HG03378 (cell line): ENCODE data around the gene BOLA2B.
"Not testable (repeated sequence)": the region's sequence is repeated elsewhere in the genome, so short reads cannot be mapped to it uniquely, and the experiment has no call there.

Source experiments
- ATAC-seq: cut with Tn5 transposase; IDR thresholded peaks from one replicate; pipeline ENCODE4 v1.9.1; 2021; ENCODE audit warnings: mild to moderate bottlenecking, moderate library complexity; ENCODE audit not compliant: unreplicated experiment

BOLA2B gene

DNA sequence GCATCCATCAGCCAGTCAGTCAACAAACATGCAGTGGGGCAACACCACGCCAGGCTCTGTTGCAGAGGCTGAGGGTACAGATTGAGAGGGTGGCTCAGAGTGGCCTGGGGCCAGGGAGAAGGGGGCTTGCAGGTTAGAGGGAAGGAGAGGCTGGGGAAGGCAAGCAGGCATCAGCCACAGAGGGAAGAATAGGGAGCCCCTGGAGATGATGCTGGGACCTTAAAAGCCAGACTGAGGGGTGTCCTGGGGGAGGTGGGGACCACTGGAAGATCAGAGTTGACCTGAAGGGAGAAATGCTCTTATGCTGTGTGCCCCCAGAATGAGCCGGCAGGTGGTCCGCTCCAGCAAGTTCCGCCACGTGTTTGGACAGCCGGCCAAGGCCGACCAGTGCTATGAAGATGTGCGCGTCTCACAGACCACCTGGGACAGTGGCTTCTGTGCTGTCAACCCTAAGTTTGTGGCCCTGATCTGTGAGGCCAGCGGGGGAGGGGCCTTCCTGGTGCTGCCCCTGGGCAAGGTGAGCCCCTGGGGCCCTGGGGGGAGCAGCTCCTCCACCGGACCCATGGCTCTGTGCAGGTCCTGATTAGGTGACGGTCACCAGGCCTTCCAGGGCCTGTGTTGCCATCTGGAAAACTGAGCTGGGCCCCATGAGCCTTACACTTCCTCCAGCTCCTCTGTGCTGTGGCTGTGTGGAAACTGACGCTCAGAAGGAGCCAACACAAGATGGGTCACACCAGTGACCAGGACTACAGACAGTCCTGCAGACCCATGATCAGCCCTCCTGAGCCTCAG, 8.4 kb downstream of the BOLA2B start:
- no peak for ATAC-seq

DNA sequence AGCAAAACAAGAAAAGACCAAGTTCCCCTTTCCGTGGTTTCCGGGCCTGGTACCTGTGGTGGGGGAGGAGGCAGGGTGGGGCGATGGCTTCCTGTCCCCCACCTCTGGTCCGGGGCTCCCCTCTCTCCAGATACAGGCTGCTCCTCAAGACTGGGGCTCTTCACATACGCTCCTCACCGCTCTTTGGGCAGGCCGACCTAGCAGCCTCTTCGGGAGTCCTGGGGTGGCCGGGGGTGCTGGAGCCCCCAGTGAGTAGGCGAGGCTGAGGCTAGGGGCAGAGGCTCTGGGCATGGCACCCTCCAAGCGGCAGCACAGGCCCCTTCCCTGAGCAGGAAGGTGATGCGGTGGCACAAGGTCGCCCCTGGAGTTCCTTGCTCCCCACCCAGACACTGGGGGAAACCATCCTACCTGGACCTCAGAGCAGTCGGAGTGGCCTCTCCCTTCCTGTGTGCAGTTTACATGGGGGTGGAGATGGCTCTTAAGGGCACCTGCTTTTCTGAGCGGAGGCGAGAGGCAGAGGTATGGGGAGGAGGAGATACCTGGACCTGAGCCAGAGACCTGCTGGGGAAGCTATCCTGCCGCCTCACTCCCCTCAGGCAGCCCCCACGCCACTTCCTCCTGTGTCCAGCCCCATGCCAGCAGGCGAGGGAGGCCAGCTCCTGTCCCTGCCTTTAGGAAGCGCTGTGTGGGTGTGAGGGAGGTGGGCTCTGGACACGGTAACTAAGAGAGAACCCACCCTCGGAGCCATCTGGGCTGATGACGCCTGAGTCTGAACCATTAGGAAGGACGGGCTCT, 9.2 kb downstream of the BOLA2B start:
- no peak for ATAC-seq

DNA sequence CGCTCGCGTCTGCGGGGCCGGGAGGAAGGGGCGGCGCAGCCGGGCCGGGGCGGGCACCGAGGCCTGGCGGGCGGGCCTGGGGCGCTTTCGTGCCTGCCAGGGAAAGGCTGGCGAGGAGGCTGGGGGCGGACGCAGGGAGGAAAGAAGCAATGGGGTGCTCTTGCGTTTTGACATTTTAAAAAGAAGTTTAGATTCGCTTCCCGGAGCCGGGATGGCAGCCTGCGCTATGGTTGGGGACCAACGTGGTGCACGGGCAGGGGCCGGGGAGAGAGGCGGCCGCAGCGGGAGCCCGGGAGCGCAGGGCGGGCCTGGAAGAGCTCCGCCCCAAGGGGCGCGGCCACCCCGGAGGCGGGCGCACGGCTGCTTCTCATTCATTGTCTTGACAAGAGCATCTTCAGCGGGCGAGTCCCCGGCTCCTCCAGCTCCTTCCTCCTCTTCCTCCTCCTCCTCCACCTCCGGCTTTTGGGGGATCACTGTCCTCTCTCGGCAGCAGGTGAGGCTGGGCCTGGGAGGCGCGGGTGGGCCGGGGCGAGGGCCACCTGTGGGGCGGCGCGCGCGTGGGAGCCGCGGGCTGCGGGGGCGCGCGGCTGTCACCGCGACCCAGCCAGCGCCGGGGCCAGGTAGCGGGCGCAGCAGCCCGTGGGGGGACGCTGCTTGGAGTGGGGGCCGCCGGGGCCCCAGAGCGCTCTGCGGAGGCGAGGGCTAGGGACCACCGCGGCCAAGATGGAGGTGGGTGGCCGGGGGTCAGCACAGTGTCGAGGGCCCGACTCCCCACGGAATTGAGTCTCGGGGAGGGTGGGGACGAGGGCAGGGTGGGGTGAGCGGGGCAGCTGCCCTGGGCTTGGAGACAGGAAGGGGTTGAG, 10.0 kb downstream of the BOLA2B start, which contains the start of gene CORO1A:
TSS of gene CORO1A (plus strand) at position 370 of the 863 bp plus-strand sequence. CDS start 1,608 bp downstream, outside the sequence.
- ATAC-seq = no peak

DNA sequence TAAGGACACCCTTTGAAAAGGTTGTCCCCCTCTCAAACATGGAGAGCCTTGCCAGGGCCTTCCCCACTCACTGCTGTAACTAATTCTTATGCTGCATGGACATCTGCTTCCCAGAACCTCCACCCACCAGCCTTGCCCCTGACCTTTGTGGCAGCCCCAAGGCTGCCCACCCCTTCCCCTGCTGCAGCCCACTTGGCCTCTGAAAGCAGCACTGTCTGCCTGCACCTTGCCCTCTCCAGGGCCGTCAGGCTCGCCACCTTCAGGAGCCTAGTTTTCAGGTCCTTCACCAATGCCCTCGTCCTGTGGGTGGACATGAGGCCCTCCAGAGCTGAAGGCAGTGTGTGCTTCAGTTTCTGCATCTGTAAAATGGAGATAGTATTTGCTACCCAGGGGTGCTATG, 12.7 kb downstream of the BOLA2B start:
- ATAC-seq = no peak

DNA sequence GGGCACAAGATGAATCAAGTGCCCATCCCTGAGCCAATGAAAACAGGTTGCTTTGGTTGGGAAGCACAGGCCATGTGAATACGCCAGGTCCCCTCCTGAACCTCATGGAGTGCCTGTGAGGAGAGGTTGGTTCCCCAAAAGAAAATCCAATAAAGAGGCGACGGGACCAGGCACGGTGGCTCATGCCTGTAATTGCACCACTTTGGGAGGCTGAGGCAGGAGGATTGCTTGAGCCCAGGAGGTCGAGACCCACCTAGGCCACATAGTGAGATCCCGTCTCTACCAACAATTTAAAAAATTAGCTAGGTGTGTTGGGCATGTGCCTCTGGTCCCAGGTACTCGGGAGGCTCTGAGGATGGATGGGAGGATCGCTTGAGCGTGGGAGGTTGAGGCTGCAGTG, 13.5 kb downstream of the BOLA2B start:
- ATAC-seq = no peak

DNA sequence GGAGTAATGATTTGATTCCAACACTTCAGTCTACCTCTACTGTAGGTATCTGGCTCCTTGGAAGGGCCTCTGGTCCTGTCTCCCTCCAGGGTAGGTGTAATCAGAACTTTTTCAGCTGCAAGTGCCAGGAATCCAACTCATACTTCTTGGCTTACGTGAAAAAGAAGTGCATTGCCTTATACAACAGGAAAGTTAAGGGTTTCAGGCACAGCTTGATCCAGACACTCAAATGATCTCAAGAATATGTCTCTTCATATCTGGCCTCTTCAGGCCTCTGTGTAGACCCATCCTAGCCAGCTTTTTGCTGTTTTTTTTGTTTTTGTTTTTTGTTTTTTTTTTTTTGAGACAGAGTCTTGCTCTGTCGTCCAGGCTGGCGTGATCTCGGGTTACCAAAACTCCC, 14.3 kb downstream of the BOLA2B start:
- ATAC-seq = no peak

DNA sequence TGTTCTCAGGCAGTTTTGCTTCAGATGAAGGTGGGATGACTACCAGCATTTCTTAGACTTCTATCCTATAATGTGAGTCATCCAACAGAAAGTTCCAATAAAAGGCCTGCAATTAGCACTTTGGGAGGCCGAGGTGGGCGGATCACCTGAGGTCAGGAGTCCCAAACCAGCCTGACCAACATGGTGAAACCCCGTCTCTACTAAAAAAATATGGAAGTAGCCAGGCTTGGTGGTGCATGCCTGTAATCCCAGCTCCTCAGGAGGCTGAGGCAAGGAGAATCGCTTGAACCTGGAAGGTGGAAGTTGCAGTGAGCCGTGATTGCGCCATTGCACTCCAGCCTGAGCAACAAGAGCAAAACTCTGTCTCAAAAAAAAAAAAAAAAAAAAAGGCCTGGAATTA, 16.6 kb downstream of the BOLA2B start:
- ATAC-seq = not testable (repeated sequence)

DNA sequence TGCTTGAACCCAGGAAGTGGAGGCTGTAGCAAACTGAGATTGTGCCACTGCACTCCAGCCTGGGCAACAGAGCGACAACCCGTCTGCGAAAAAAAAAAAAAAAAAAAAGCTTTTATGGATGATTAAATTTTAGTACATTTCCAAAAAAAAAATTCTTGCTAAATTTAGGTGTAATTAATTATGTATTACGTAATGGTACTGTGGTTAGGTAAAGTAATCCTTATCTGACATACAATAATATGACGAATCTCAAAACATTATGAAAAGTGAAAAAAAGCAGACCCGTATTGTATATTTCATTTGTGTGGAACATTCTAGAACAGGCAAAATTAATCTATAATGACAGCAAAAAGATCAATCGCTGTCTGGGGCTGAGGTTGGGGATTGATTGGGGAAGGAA, 20.4 kb downstream of the BOLA2B start:
- ATAC-seq = no peak

DNA sequence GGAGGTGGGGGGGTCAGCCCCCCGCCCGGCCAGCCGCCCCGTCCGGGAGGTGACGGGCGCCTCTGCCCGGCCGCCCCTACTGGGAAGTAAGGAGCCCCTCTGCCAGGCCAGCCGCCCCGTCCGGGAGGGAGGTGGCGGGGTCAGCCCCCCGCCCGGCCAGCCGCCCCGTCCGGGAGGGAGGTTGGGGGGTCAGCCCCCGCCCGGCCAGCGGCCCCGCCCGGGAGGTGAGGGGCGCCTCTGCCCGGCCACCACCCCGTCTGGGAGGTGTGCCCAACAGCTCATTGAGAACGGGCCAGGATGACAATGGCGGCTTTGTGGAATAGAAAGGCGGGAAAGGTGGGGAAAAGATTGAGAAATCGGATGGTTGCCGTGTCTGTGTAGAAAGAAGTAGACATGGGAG, 23.3 kb downstream of the BOLA2B start:
- ATAC-seq = not testable (repeated sequence)

DNA sequence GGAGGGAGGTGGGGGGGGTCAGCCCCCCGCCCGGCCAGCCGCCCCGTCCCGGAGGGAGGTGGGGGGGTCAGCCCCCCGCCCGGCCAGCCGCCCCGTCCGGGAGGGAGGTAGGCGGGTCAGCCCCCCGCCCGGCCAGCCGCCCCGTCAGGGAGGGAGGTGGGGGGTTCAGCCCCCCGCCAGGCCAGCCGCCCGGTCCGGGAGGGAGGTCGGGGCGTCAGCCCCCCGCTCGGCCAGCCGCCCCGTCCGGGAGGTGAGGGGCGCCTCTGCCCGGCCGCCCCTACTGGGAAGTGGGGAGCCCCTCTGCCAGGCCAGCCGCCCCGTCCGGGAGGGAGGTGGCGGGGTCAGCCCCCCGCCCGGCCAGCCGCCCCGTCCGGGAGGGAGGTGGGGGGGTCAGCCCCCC, 24.1 kb downstream of the BOLA2B start:
- not testable (repeated sequence) for ATAC-seq

DNA sequence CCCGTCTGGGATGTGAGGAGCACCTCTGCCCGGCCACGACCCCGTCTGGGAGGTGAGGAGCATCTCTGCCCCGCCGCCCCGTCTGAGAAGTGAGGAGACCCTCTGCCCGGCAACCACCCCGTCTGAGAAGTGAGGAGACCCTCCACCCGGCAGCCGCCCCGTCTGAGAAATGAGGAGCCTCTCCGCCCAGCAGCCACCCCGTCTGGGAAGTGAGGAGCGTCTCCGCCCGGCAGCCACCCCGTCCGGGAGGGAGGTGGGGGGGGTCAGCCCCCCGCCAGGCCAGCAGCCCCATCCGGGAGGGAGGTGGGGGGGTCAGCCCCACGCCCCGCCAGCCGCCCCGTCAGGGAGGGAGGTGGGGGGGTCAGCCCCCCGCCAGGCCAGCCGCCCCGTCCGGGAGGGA, 24.7 kb downstream of the BOLA2B start:
- not testable (repeated sequence) for ATAC-seq

DNA sequence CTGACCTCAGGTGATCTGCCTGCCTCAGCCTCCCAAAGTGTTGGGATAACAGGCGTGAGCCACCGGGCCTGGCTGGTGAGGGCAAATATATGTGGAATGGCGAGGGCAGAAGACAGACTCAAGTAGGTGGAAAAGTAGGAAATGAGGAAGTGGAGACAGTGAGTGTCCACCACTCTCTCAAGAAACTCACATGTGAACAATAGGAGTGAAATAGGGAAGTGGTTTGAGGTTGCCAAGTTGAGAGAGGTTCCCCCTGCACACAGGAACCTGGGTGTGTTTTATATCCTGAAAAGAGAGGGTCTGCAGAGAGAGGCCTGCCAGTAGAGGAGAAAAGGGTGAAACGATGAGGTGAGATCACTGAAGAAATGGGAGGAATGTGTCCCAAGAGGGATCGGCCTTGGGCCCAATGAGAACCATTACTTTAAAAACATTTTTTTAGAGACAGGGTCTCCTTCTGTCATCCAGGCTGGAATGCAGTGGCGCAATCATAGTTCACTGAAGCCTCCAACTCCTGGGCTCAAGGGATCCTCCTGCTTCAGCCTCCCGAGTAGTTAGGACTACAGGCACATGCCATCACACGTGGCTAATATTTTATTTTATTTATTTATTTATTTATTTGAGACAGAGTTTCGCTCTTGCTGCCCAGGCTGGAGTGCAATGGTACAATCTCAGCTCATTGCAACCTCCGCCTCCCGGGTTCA, 27.1 kb downstream of the BOLA2B start:
- no peak for ATAC-seq

DNA sequence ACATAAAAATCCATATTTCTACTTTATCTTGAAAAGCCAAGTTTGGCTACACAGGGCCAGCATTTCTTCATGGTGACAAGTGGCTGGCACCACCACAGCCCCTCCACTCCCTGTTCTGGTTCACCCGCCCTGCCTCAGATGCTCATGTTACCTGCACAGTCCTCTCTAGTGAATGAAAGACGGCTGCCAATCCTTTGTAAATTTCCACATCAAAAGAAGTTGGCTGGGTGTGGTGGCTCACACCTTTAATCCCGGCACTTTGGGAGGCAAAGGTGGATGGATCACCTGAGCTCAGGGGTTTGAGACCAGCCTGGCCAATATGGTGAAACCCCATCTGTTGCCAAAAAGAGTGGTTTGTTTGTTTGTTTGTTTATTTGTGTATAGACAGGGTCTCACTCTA, 29.9 kb downstream of the BOLA2B start:
- no peak for ATAC-seq

DNA sequence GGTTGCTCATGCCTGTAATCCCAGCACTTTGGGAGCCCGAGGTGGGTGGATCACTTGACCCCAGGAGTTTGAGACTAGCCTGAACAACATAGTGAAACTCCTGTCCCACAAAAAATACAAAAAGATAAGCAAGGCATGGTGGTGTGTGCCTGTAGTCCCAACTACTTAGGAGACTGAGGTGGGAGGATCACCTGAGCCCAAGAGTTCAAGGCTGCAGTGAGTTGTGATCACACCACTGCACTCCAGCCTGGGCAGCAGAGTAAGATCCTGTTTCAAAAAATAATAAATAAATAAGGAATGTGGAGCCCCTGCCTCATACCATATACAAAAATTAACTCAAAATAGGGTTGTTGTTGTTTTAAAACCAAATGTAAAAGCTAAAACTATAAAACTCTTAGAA, 36.3 kb downstream of the BOLA2B start:
- ATAC-seq = no peak

DNA sequence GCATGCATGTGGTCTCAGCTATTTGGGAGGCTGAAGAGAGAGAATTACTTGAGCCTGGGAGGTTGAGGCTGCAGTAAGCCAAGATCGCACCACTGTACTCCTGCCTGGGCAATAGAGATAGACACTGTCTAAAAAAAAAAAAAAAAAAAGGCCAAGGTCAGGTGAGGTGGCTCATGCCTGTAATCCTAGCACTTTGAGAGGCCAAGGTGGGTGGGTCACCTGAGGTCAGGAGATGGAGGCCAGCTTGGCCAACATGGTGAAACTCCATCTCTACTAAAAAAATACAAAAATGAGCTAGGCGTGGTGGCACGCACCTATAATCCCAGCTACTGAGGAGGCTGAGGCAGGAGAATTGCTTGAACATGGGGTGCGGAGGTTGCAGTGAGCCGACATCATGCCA, 38.3 kb downstream of the BOLA2B start:
- ATAC-seq = no peak

DNA sequence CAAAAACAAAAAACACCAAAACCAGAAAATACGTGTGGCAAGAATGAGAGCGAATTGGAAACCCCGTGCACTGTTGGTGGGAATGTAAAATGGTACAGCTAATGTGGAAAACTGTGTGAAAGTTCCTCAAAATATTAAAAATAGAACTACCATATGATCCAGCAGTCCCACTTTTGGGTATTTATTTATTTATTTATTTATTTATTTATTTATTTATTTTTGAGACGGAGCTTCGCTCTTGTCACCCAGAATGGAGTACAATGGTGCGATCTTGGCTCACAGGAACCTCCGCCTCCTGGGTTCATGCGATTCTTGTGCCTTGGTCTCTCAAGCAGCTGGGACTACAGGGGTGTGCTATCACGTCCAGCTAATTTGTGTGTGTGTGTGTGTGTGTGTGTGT, 40.9 kb downstream of the BOLA2B start:
- ATAC-seq = no peak

DNA sequence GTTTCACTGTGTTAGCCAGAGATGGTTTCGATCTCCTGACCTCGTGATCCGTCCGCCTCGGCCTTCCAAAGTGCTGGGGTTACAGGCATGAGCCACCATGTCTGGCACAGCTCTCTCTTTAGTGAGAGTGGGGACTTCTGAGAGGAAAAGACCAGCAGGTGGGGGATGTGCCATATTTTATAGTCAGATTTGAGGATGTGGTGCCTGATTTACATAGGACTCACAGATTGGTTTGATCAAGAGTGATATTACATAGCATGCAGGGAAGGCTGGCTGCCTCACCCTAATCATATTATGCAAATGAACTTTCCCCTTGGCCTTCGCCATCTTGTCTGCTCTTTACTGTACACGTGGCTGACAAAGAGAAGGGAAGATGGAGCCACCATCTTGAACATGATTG, 42.4 kb downstream of the BOLA2B start:
- no peak for ATAC-seq

DNA sequence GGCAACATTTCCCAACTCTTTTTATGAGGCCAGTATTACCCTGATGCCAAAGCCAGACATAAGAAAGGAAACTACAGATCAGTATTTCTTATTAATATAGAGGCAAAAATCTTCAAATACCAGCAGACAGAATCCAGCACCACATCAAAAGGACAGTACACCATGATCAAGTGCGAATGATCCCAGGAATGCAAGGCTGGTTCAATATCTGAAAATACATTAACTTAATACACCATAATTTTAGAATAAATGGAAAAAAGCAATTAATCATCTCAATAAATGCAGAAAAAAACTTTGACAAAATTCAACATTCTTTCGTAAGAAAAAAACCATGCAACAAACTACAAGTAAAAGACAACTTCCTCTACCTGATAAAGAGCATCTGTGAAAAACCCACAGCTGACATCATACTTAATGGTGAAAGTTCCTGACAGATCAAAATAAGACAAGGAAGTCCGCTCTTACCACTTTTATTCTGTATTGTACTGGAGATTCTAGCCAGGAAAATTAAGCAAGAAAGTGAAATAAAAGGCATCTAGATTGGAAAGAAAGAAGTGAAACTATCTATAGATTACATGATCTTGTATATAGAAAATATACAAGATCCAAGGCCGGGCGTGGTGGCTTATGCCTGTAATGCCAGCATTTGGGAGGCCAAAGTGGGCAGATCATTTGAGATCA, 44.1 kb downstream of the BOLA2B start:
- ATAC-seq = no peak

DNA sequence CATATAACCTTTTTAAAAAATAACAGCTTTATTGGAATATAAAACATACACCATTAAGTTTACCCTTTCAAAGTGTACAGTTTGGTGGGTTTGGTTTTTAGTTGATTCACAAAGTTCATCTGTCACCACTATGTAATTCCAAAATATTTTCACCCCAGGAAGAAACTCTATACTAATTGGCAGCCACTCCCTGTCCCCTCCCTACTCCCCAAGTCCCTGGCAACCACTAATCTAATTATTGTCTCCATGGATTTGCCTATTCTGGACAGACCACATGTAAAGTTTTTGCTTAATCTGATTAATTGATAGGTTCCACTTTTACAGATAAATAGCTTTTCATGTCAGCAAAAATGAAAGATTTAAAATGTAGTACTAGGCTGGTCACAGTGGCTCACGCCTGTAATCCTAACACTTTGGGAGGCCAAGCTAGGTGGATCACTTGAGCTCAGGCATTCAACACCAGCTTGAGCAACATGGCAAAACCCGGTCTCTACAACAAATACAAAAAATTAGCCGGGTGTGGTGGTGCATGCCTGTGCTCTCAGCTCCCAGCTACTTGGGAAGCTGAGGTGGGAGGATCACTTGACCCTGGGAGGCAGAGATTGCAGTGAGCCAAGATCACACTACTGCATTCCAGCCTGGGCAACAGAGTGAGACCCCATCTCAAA, 45.5 kb downstream of the BOLA2B start:
- ATAC-seq = no peak

DNA sequence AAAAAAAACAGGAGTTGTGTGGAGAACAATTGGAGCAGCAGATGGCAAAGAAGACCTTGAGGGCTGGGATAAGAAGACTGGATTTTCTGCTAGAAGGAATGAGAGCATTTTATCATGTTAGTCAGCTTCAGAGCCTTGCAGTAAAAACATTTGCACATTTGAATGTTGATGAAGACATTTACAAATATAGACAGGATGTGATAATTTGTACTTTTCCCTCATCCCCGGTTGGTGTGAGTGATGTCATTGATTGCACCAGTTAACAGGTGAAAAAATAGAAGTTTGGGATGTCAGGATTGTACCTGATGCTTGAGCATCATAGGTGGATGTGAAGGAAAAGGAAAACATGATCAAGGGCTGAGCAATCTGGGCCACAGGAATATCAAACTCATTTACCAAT, 47.8 kb downstream of the BOLA2B start:
- no peak for ATAC-seq
